Osteoblast (primary cell): ENCODE data around the gene AGBL4. TPM values are rescaled to one million over a fixed set of nuclear protein-coding genes. Genes with fewer than 3 reads are reported as not detected.

Source experiments
- DNase-seq: peaks from one replicate; pipeline ENCODE4 v3.0.0; 2011; ENCODE audit warnings: low spot score, mixed read lengths; ENCODE audit not compliant: insufficient read length; ENCODE audit errors: missing footprints
- H2AFZ ChIP-seq: 2 replicates; pipeline ENCODE4 v1.6.0; 2011; ENCODE audit warnings: mild to moderate bottlenecking, low read length
- H3K27ac ChIP-seq: 2 replicates; pipeline ENCODE4 v1.5.1; 2011; ENCODE audit warnings: mild to moderate bottlenecking, low read depth, low read length, moderate library complexity
- H3K27me3 ChIP-seq: 2 replicates; pipeline ENCODE4 v1.6.0; 2012; ENCODE audit warnings: mild to moderate bottlenecking, control low read depth, inconsistent platforms, low read length, moderate library complexity; ENCODE audit not compliant: insufficient read depth
- H3K36me3 ChIP-seq: 2 replicates; pipeline ENCODE4 v1.5.1; 2011; ENCODE audit warnings: mild to moderate bottlenecking, low read length, control low read depth, moderate library complexity; ENCODE audit not compliant: insufficient read depth
- H3K4me1 ChIP-seq: 2 replicates; pipeline ENCODE4 v1.5.1; 2011; ENCODE audit warnings: mild to moderate bottlenecking, low read length, control low read depth, moderate library complexity; ENCODE audit not compliant: insufficient read depth
- H3K4me2 ChIP-seq: 2 replicates; pipeline ENCODE4 v1.6.0; 2011; ENCODE audit warnings: mild to moderate bottlenecking, low read length; ENCODE audit not compliant: insufficient read depth
- H3K4me3 ChIP-seq: fragments of 200-600 bp; sonication (generic); 3 replicates; pipeline ENCODE4 v1.5.1; 2012; ENCODE audit warnings: mild to moderate bottlenecking, low read length, inconsistent platforms; ENCODE audit not compliant: insufficient read depth
- H3K79me2 ChIP-seq: 2 replicates; pipeline ENCODE4 v1.6.0; 2012; ENCODE audit warnings: mild to moderate bottlenecking, low read length, control low read depth, inconsistent platforms; ENCODE audit not compliant: insufficient read depth
- H3K9me3 ChIP-seq: 2 replicates; pipeline ENCODE4 v1.5.1; 2011; ENCODE audit warnings: low read depth, low read length, control low read depth
- H4K20me1 ChIP-seq: 2 replicates; pipeline ENCODE4 v1.6.0; 2012; ENCODE audit warnings: mild to moderate bottlenecking, low read length, control low read depth; ENCODE audit not compliant: insufficient read depth
- CTCF ChIP-seq: IDR thresholded peaks from 2 replicates; pipeline ENCODE4 v1.5.1; 2011; ENCODE audit warnings: mild to moderate bottlenecking, low read depth, low read length, moderate library complexity; ENCODE audit errors: extremely low read depth
- total RNA-seq: library from RNA; depleted of rRNA; stranded (reverse); fragments of >200 nt; gene quantifications from 2 replicates; pipeline ENCODE4 v1.2.3, GENCODE V29; 2012

The AGBL4 gene
- total RNA-seq, 1 donor = not detected

GRCh38 chr1:49864581-49864980 is 159.2 kb downstream of the AGBL4 start:
- Histone ChIP-seq H3K4me3 (no peak overlapping the region), H3K27me3 (no peaks in the 10 kb centered on the region), H3K4me1 (no peaks in the 10 kb centered on the region), H3K79me2 (no peaks in the 10 kb centered on the region), H3K27ac (no peak overlapping the region), H2AFZ (no peak overlapping the region), H3K9me3 (no peaks in the 10 kb centered on the region), H4K20me1 (no peaks in the 10 kb centered on the region), H3K36me3 (no peaks in the 10 kb centered on the region), H3K4me2 (no peak overlapping the region)
- no peak for DNase-seq
- no peak for TF ChIP-seq CTCF

- Histone ChIP-seq H3K9me3 (no peaks in the 10 kb centered on the region), H3K4me1 (no peaks in the 10 kb centered on the region), H3K27me3 (no peaks in the 10 kb centered on the region), H2AFZ (no peak overlapping the region), H3K79me2 (no peaks in the 10 kb centered on the region), H3K4me2 (no peak overlapping the region), H3K4me3 (no peak overlapping the region), H3K27ac (no peak overlapping the region), H3K36me3 (no peaks in the 10 kb centered on the region), H4K20me1 (no peaks in the 10 kb centered on the region)
- no peak for TF ChIP-seq CTCF
- no peak for DNase-seq
Measured at GRCh38 chr1:49854741-49855140, 169.0 kb downstream of the AGBL4 start.

GRCh38 chr1:49842596-49842995 is 181.2 kb downstream of the AGBL4 start:
- Histone ChIP-seq H3K36me3 (no peaks in the 10 kb centered on the region), H3K4me1 (no peaks in the 10 kb centered on the region), H3K4me2 (no peak overlapping the region), H3K4me3 (no peak overlapping the region), H3K27ac (no peak overlapping the region), H3K79me2 (no peaks in the 10 kb centered on the region), H3K9me3 (peaks cover 13% of the 10 kb centered on the region), H2AFZ (no peak overlapping the region), H3K27me3 (no peaks in the 10 kb centered on the region), H4K20me1 (no peaks in the 10 kb centered on the region)
- no peak for DNase-seq
- no peak for TF ChIP-seq CTCF

GRCh38 chr1:49841767-49842166 is 182.0 kb downstream of the AGBL4 start:
- no peak overlapping the region for H3K4me2 ChIP-seq
- no peak overlapping the region for H3K4me3 ChIP-seq
- no peaks in the 10 kb centered on the region for H3K27me3 ChIP-seq
- H3K79me2 ChIP-seq = no peaks in the 10 kb centered on the region
- no peaks in the 10 kb centered on the region for H3K4me1 ChIP-seq
- no peaks in the 10 kb centered on the region for H3K36me3 ChIP-seq
- TF ChIP-seq CTCF = no peak
- H3K9me3 ChIP-seq = peaks cover 13% of the 10 kb centered on the region
- no peak for DNase-seq
- H4K20me1 ChIP-seq = no peaks in the 10 kb centered on the region
- H2AFZ ChIP-seq = no peak overlapping the region
- no peak overlapping the region for H3K27ac ChIP-seq
